ENCODE measurements around the gene DEPP1.

DEPP1 gene

GRCh38 chr10:44992070-44992731, 13.6 kb upstream of the DEPP1 start:
- H3K4me3 ChIP-seq: no peak overlapping the region
- H3K36me3 ChIP-seq: peaks cover 0 to 83% (median 49%) of the 10 kb centered on the region in 11 experiments; a peak in 12 of 22 replicates
- H3K9ac ChIP-seq: peak overlapping the region in 7 of 11 experiments; percentile 9 to 33 (median 18); a peak in 7 of 22 replicates
- no peaks in the 10 kb centered on the region for H3K9me3 ChIP-seq (replicated peaks in 1 of 11)
- TF ChIP-seq Cebpa-rat (IDR thresholded peaks at IDR 0.05): no peak
- H3K4me1 ChIP-seq: peaks cover 80 to 87% (median 85%) of the 10 kb centered on the region in 10 experiments
- H3K27ac ChIP-seq: peak overlapping the region in 3 of 11 experiments; percentile 7 to 97 (median 11); a peak in 3 of 22 replicates
- peak overlapping the region in 10 of 11 experiments; percentile 14 to 95 (median 86); a peak in 20 of 22 replicates for H3K4me2 ChIP-seq
- peaks cover 0 to 92% (median 0%) of the 10 kb centered on the region in 11 experiments; a peak in 9 of 22 replicates for H4K20me1 ChIP-seq
- no peaks in the 10 kb centered on the region for H3K27me3 ChIP-seq

- Histone ChIP-seq H3K4me2 (peak overlapping the region in 9 of 11 experiments; percentile 14 to 95 (median 86); a peak in 10 of 22 replicates), H3K27ac (no peak overlapping the region), H3K4me1 (peaks cover 73 to 83% (median 80%) of the 10 kb centered on the region in 10 experiments), H3K27me3 (no peaks in the 10 kb centered on the region), H4K20me1 (peaks cover 0 to 96% (median 0%) of the 10 kb centered on the region in 11 experiments; a peak in 9 of 22 replicates), H3K9me3 (replicated peaks in 1 of 11) (no peaks in the 10 kb centered on the region), H3K36me3 (peaks cover 0 to 89% (median 55%) of the 10 kb centered on the region in 11 experiments; a peak in 12 of 22 replicates), H3K4me3 (no peak overlapping the region), H3K9ac (0 out of 22 replicates have a peak overlapping the region, but pooled peaks of 1 of the 11 experiments have one; percentile 21)
- no peak for TF ChIP-seq Cebpa-rat (IDR thresholded peaks at IDR 0.05)
Measured at GRCh38 chr10:44991571-44991970, 13.0 kb upstream of the DEPP1 start.

GRCh38 chr10:44990965-44991364, 12.4 kb upstream of the DEPP1 start:
- H4K20me1 ChIP-seq: peaks cover 0 to 98% (median 0%) of the 10 kb centered on the region in 11 experiments; a peak in 9 of 22 replicates
- no peak overlapping the region for H3K4me3 ChIP-seq
- no peak for TF ChIP-seq Cebpa-rat (IDR thresholded peaks at IDR 0.05)
- no peak overlapping the region for H3K27ac ChIP-seq
- peaks cover 0 to 95% (median 61%) of the 10 kb centered on the region in 11 experiments; a peak in 13 of 22 replicates for H3K36me3 ChIP-seq
- peak overlapping the region in 8 of 11 experiments; percentile 17 to 95 (median 62); a peak in 11 of 22 replicates for H3K4me2 ChIP-seq
- H3K27me3 ChIP-seq: no peaks in the 10 kb centered on the region
- 0 out of 22 replicates have a peak overlapping the region, but pooled peaks of 2 of the 11 experiments have one; percentile 21 to 30 for H3K9ac ChIP-seq
- peaks cover 67 to 81% (median 74%) of the 10 kb centered on the region in 10 experiments for H3K4me1 ChIP-seq
- H3K9me3 ChIP-seq (replicated peaks in 1 of 11): no peaks in the 10 kb centered on the region

GRCh38 chr10:44990302-44990655, 11.7 kb upstream of the DEPP1 start:
- H3K4me3 ChIP-seq: no peak overlapping the region
- peaks cover 0 to 100% (median 68%) of the 10 kb centered on the region in 11 experiments; a peak in 16 of 22 replicates for H3K36me3 ChIP-seq
- H3K4me2 ChIP-seq: peak overlapping the region in 8 of 11 experiments; percentile 17 to 95 (median 62); a peak in 12 of 22 replicates
- peaks cover 61 to 75% (median 68%) of the 10 kb centered on the region in 10 experiments for H3K4me1 ChIP-seq
- TF ChIP-seq Cebpa-rat (IDR thresholded peaks at IDR 0.05): no peak
- H3K27ac ChIP-seq: no peak overlapping the region; a peak in 1 of 22 replicates
- H3K9me3 ChIP-seq (replicated peaks in 1 of 11): no peaks in the 10 kb centered on the region
- no peaks in the 10 kb centered on the region for H3K27me3 ChIP-seq
- no peak overlapping the region for H3K9ac ChIP-seq
- H4K20me1 ChIP-seq: peaks cover 0 to 100% (median 0%) of the 10 kb centered on the region in 11 experiments; a peak in 9 of 22 replicates

GRCh38 chr10:44989597-44990301, 11.1 kb upstream of the DEPP1 start:
- Histone ChIP-seq H3K9ac (peak overlapping the region in 1 of 11 experiments; percentile 16; a peak in 1 of 22 replicates), H3K36me3 (peaks cover 0 to 100% (median 73%) of the 10 kb centered on the region in 11 experiments; a peak in 18 of 22 replicates), H3K4me3 (no peak overlapping the region), H3K27ac (no peak overlapping the region; a peak in 1 of 22 replicates), H3K4me1 (peaks cover 55 to 69% (median 62%) of the 10 kb centered on the region in 10 experiments), H3K27me3 (no peaks in the 10 kb centered on the region), H3K4me2 (peak overlapping the region in 8 of 11 experiments; percentile 17 to 95 (median 46); a peak in 13 of 22 replicates), H4K20me1 (peaks cover 0 to 100% (median 0%) of the 10 kb centered on the region in 11 experiments; a peak in 9 of 22 replicates), H3K9me3 (replicated peaks in 1 of 11) (no peaks in the 10 kb centered on the region)
- TF ChIP-seq Cebpa-rat (IDR thresholded peaks at IDR 0.05): no peak

- Histone ChIP-seq H4K20me1 (peaks cover 0 to 100% (median 0%) of the 10 kb centered on the region in 11 experiments; a peak in 9 of 22 replicates), H3K9me3 (replicated peaks in 1 of 11) (no peaks in the 10 kb centered on the region), H3K27me3 (no peaks in the 10 kb centered on the region), H3K4me3 (no peak overlapping the region), H3K36me3 (peaks cover 0 to 100% (median 80%) of the 10 kb centered on the region in 11 experiments; a peak in 18 of 22 replicates), H3K9ac (0 out of 22 replicates have a peak overlapping the region, but pooled peaks of 1 of the 11 experiments have one; percentile 16), H3K4me2 (peak overlapping the region in 8 of 11 experiments; percentile 15 to 95 (median 46); a peak in 12 of 22 replicates), H3K27ac (no peak overlapping the region), H3K4me1 (peaks cover 48 to 69% (median 57%) of the 10 kb centered on the region in 10 experiments)
- no peak for TF ChIP-seq Cebpa-rat (IDR thresholded peaks at IDR 0.05)
Measured at GRCh38 chr10:44988957-44989585, 10.5 kb upstream of the DEPP1 start.

- peaks cover 0 to 100% (median 64%) of the 10 kb centered on the region in 11 experiments; a peak in 18 of 22 replicates for H3K36me3 ChIP-seq
- H3K4me1 ChIP-seq: peaks cover 38 to 69% (median 52%) of the 10 kb centered on the region in 10 experiments
- H3K9me3 ChIP-seq (replicated peaks in 1 of 11): no peaks in the 10 kb centered on the region
- peak overlapping the region in 3 of 11 experiments; percentile 4 to 19 (median 16); a peak in 1 of 22 replicates for H3K4me2 ChIP-seq
- H3K27ac ChIP-seq: no peak overlapping the region
- TF ChIP-seq Cebpa-rat (IDR thresholded peaks at IDR 0.05): no peak
- no peaks in the 10 kb centered on the region for H3K27me3 ChIP-seq
- H3K4me3 ChIP-seq: no peak overlapping the region
- H4K20me1 ChIP-seq: peaks cover 0 to 100% (median 6%) of the 10 kb centered on the region in 11 experiments; a peak in 10 of 22 replicates
- H3K9ac ChIP-seq: no peak overlapping the region
Measured at GRCh38 chr10:44986670-44987069, 8.1 kb upstream of the DEPP1 start.

- Histone ChIP-seq H3K27ac (no peak overlapping the region), H3K4me3 (no peak overlapping the region), H3K4me2 (0 out of 22 replicates have a peak overlapping the region, but pooled peaks of 1 of the 11 experiments have one; percentile 16), H3K27me3 (no peaks in the 10 kb centered on the region), H4K20me1 (peaks cover 0 to 100% (median 9%) of the 10 kb centered on the region in 11 experiments; a peak in 10 of 22 replicates), H3K36me3 (peaks cover 0 to 100% (median 59%) of the 10 kb centered on the region in 11 experiments; a peak in 18 of 22 replicates), H3K4me1 (peaks cover 38 to 69% (median 52%) of the 10 kb centered on the region in 10 experiments), H3K9me3 (replicated peaks in 1 of 11) (no peaks in the 10 kb centered on the region), H3K9ac (no peak overlapping the region)
- no peak for TF ChIP-seq Cebpa-rat (IDR thresholded peaks at IDR 0.05)
Measured at GRCh38 chr10:44986179-44986578, 7.6 kb upstream of the DEPP1 start.
